Spleen (tissue), 11 donors: ENCODE measurements around the gene PCDHB4. TPM values are rescaled to one million over a fixed set of nuclear protein-coding genes. Genes with fewer than 3 reads are reported as not detected.
"Not testable (repeated sequence)": the region's sequence is repeated elsewhere in the genome, so short reads cannot be mapped to it uniquely, and the experiment has no call there.

Source experiments
- DNase-seq: peaks from one replicate; pipeline ENCODE4 v3.0.0-alpha.2; 2020
- H3K27ac ChIP-seq, 8 donors: fragments of 200-600 bp; sonication (generic) in 7 of 8; 1 replicate in 4 of 8; 2 replicates in 4 of 8; pipeline versions ENCODE4 v1.5.0 to v1.8.0; 2016 to 2021; ENCODE audit warnings: inconsistent platforms in 4 of 8, mild to moderate bottlenecking in 4 of 8, moderate library complexity in 1 of 8
- H3K27me3 ChIP-seq, 7 donors: fragments of 200-600 bp; sonication (generic) in 6 of 7; replicated peaks in 1 of 7; 1 replicate in 4 of 7; 2 replicates in 3 of 7; pipeline versions ENCODE4 v1.5.0 to v1.8.0; 2016 to 2021; ENCODE audit warnings: inconsistent platforms in 3 of 7, mild to moderate bottlenecking in 1 of 7
- H3K36me3 ChIP-seq, 6 donors: fragments of 200-600 bp; sonication (generic) in 5 of 6; 1 replicate in 4 of 6; 2 replicates in 2 of 6; pipeline versions ENCODE4 v1.5.0 to v1.8.0; 2016 to 2021; ENCODE audit warnings: inconsistent platforms in 2 of 6
- H3K4me1 ChIP-seq, 6 donors: fragments of 200-600 bp; sonication (generic) in 5 of 6; 1 replicate in 3 of 6; 2 replicates in 3 of 6; pipeline versions ENCODE4 v1.5.0 to v1.8.0; 2016 to 2021; ENCODE audit warnings: inconsistent platforms in 3 of 6
- H3K4me3 ChIP-seq, 8 donors: fragments of 200-600 bp; sonication (generic) in 7 of 8; 1 replicate in 4 of 8; 2 replicates in 4 of 8; pipeline versions ENCODE4 v1.5.0 to v1.8.0; 2016 to 2021; ENCODE audit warnings: inconsistent platforms in 4 of 8, mild to moderate bottlenecking in 4 of 8, moderate library complexity in 2 of 8
- H3K9me3 ChIP-seq, 8 donors: fragments of 200-600 bp; sonication (generic) in 7 of 8; 1 replicate in 4 of 8; 2 replicates in 4 of 8; pipeline versions ENCODE4 v1.5.0 to v1.8.0; 2016 to 2021; ENCODE audit warnings: inconsistent platforms in 4 of 8
- POLR2A ChIP-seq, 3 donors: fragments of 450-650 bp; IDR thresholded peaks; one replicate each; pipeline ENCODE4 v1.5.1; 2017; ENCODE audit warnings: antibody characterized with exemption in 3 of 3, mild to moderate bottlenecking in 1 of 3
- POLR2AphosphoS5 ChIP-seq, 3 donors: sonication (generic); formaldehyde crosslinking; IDR thresholded peaks; one replicate each; pipeline ENCODE4 v1.5.1; 2017; ENCODE audit warnings: antibody characterized with exemption in 3 of 3
- WGBS, 5 donors: extraction: QIAGEN DNeasy Blood & Tissue Kit in 3 of 5; methylation state at CpG; one replicate each; pipeline versions ENCODE4 v1.1.5 to v1.1.7; 2013 to 2018; 5-methylcytosine and 5-hydroxymethylcytosine counted together
- intact Hi-C: fragments of 100-400 bp; cut with DNase I; formaldehyde crosslinking; loops from one replicate; pipeline ENCODE4 v1.15.0; 2023; ENCODE audit warnings: low total_unique reads
- polyA plus RNA-seq, 3 donors: library from polyadenylated mRNA; stranded (reverse); fragments of 200-250 nt; gene quantifications; one replicate each; pipeline ENCODE4 v1.2.1, GENCODE V29; 2013
- total RNA-seq, 7 donors: library from RNA; depleted of rRNA in 3 of 7; stranded (reverse); fragments of >200 nt in 3 of 7; fragmentation: NEBNext Ultra II Directional in 4 of 7; extraction: Animal tissue kit (Norgen Biotek cat#: 25700) in 4 of 7; gene quantifications; one replicate each; pipeline versions ENCODE4 v1.1.0 to v1.2.1, GENCODE V29; 2016 to 2021
- TF ChIP-seq, protein P1 (sequence below), 11 experiments: fragments of 200-600 bp in 7 of 11; fragments of 450-650 bp in 4 of 11; sonication (generic) in 4 of 11; IDR thresholded peaks in 8 of 11; conservative IDR thresholded peaks in 3 of 11; 1 replicate in 7 of 11; 2 replicates in 4 of 11; pipeline versions ENCODE4 v1.4.0 to v1.8.0; 2016 to 2021; ENCODE audit warnings: antibody characterized with exemption in 11 of 11, inconsistent platforms in 4 of 11, mild to moderate bottlenecking in 1 of 11
- donor health status: healthy with polysubstance abuse.
- donor health status: DM: no; HTN: no; CAD: no; lungs with moderate emphysema.
- donor health status: DM: no; HTN: no; CAD: no.
- donor health status: Bipolar disorder and iron deficiency.
- donor health status: healthy.
- donor health status: DM: no; HTN: no; CAD: no.
- donor health status: DM: yes; HTN: yes; CAD: no.

PCDHB4 gene
- total and polyA plus RNA-seq, 10 donors: 0.09 to 2.6 (median 1.2) TPM

- no peak for DNase-seq
- WGBS, 5 donors: 34 to 48% (median 45%) methylated on average over 12 of the region's 12 CpGs
Observed at GRCh38 chr5:141121985-141122384, 367 bp downstream of the PCDHB4 start.

DNA sequence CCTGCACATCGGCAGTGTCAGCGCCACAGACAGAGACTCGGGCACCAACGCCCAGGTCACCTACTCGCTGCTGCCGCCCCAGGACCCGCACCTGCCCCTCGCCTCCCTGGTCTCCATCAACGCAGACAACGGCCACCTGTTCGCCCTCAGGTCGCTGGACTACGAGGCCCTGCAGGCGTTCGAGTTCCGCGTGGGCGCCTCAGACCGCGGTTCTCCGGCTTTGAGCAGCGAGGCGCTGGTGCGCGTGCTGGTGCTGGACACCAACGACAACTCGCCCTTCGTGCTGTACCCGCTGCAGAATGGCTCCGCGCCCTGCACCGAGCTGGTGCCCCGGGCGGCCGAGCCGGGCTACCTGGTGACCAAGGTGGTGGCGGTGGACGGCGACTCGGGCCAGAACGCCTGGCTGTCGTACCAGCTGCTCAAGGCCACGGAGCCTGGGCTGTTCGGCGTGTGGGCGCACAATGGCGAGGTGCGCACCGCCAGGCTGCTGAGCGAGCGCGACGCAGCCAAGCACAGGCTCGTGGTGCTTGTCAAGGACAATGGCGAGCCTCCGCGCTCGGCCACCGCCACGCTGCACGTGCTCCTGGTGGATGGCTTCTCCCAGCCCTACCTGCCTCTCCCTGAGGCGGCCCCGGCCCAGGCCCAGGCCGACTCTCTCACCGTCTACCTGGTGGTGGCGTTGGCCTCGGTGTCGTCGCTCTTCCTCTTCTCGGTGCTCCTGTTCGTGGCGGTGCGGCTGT is 1.9 kb downstream of the PCDHB4 start:
- DNase-seq, H3K4me3 ChIP-seq, intact Hi-C loops, H3K36me3 ChIP-seq, H3K27ac ChIP-seq, H3K4me1 ChIP-seq: not testable (repeated sequence)
- WGBS, 5 donors: 28 to 51% (median 35%) methylated on average over 16 to 67 of the region's 73 CpGs
- Histone ChIP-seq H3K9me3 (peaks cover 0 to 52% (median 27%) of the 10 kb centered on the region in 8 donors), H3K27me3 (peaks cover 0 to 55% (median 0%) of the 10 kb centered on the region in 7 donors)

More at GRCh38 chr5:141121985-141122384, 367 bp downstream of the PCDHB4 start:
- Histone ChIP-seq H3K27me3 (peaks cover 0 to 54% (median 0%) of the 10 kb centered on the region in 7 donors), H3K36me3 (no peaks in the 10 kb centered on the region), H3K9me3 (peaks cover 0 to 66% (median 31%) of the 10 kb centered on the region in 8 donors), H3K4me3 (peak overlapping the region in 3 of 8 donors; percentile 9 to 32 (median 19)), H3K27ac (no peak overlapping the region), H3K4me1 (no peaks in the 10 kb centered on the region)
- TF ChIP-seq POLR2AphosphoS5 (IDR thresholded peaks at IDR 0.05): no peak
- TF ChIP-seq POLR2A (IDR thresholded peaks at IDR 0.05): no peak
- TF ChIP-seq, protein P1, sequence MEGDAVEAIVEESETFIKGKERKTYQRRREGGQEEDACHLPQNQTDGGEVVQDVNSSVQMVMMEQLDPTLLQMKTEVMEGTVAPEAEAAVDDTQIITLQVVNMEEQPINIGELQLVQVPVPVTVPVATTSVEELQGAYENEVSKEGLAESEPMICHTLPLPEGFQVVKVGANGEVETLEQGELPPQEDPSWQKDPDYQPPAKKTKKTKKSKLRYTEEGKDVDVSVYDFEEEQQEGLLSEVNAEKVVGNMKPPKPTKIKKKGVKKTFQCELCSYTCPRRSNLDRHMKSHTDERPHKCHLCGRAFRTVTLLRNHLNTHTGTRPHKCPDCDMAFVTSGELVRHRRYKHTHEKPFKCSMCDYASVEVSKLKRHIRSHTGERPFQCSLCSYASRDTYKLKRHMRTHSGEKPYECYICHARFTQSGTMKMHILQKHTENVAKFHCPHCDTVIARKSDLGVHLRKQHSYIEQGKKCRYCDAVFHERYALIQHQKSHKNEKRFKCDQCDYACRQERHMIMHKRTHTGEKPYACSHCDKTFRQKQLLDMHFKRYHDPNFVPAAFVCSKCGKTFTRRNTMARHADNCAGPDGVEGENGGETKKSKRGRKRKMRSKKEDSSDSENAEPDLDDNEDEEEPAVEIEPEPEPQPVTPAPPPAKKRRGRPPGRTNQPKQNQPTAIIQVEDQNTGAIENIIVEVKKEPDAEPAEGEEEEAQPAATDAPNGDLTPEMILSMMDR (IDR thresholded peaks at IDR 0.05 in 8 of 11, conservative IDR thresholded peaks at IDR 0.05 in 3 of 11): no peak
- intact Hi-C loops: no loop called here

- Histone ChIP-seq H3K27ac (no peak overlapping the region), H3K27me3 (peaks cover 0 to 36% (median 0%) of the 10 kb centered on the region in 7 donors), H3K4me3 (no peak overlapping the region), H3K9me3 (peaks cover 0 to 52% (median 29%) of the 10 kb centered on the region in 8 donors), H3K4me1 (no peaks in the 10 kb centered on the region), H3K36me3 (no peaks in the 10 kb centered on the region)
- no peak for DNase-seq
- 81 to 96% (median 89%) methylated on average over 1 of the region's 1 CpG for WGBS, 5 donors
- intact Hi-C loops: no loop called here
- TF ChIP-seq POLR2A (IDR thresholded peaks at IDR 0.05): no peak
- no peak for TF ChIP-seq POLR2AphosphoS5 (IDR thresholded peaks at IDR 0.05)
- TF ChIP-seq, protein P1 (IDR thresholded peaks at IDR 0.05 in 8 of 11, conservative IDR thresholded peaks at IDR 0.05 in 3 of 11): no peak
Observed at GRCh38 chr5:141127305-141127704, 5.7 kb downstream of the PCDHB4 start.

DNA sequence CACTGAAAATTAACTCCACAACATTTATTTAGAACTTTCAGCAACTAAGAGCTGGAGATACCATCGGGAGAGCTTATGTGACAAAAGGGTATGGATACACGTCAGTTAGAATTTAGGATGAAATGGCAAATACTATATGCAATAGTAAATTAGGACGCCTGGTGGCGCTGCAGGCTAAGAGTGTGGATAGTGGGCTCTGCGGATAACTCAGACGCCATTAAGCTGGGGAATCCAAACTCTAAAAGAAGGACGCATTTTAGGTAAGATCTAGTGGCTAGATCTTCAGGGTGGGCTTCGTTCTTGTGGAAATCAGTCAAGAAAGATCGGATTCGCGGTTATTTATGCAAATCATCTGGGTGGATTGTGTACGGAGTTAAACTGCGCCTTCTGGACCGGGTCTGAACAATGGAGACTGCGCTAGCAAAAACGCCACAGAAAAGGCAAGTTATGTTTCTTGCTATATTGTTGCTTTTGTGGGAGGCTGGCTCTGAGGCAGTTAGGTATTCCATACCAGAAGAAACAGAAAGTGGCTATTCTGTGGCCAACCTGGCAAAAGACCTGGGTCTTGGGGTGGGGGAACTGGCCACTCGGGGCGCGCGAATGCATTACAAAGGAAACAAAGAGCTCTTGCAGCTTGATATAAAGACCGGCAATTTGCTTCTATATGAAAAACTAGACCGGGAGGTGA is 13.6 kb downstream of the PCDHB4 start, which contains the start of gene PCDHB5:
TSS of gene PCDHB5 (plus strand) at position 177 of the 688 bp plus-strand sequence. CDS start at position 406, 229 bp downstream.
- no peak for DNase-seq
- Histone ChIP-seq H3K27me3 (peaks cover 0 to 12% (median 0%) of the 10 kb centered on the region in 7 donors), H3K9me3 (peaks cover 0 to 94% (median 75%) of the 10 kb centered on the region in 8 donors), H3K27ac (no peak within 1 kb of the TSS), H3K4me1 (no peaks in the 10 kb centered on the region), H3K36me3 (no peaks in the 10 kb centered on the region), H3K4me3 (peak within 1 kb of the TSS in 4 of 8 donors; percentile 17 to 54 (median 28))
- TF ChIP-seq, protein P1 (IDR thresholded peaks at IDR 0.05 in 8 of 11, conservative IDR thresholded peaks at IDR 0.05 in 3 of 11): peak in 5 of 11 experiments; percentile 11 to 39 (median 28)
- no peak for TF ChIP-seq POLR2A (IDR thresholded peaks at IDR 0.05)
- WGBS, 5 donors: 18 to 30% (median 25%) methylated on average over 22 of the region's 22 CpGs
- intact Hi-C loops: no loop called here
